Esophagus muscularis mucosa (tissue), 4 donors: ENCODE data around the gene MYO1C. TPM values are rescaled to one million over a fixed set of nuclear protein-coding genes. Genes with fewer than 3 reads are reported as not detected.

Source experiments
- DNase-seq: peaks from one replicate; pipeline ENCODE4 v3.0.0-alpha.2; 2017; ENCODE audit errors: extremely low spot score
- H3K27ac ChIP-seq, 4 donors: fragments of 200-600 bp; sonication (generic); replicated peaks in 1 of 4; 1 replicate in 3 of 4; 2 replicates in 1 of 4; pipeline ENCODE4 v1.5.1; 2016 to 2019; ENCODE audit warnings: mild to moderate bottlenecking in 1 of 4
- H3K27me3 ChIP-seq, 4 donors: fragments of 200-600 bp; sonication (generic); one replicate each; pipeline versions ENCODE4 v1.5.1 to v1.6.0; 2016 to 2019
- H3K36me3 ChIP-seq, 4 donors: fragments of 200-600 bp; sonication (generic); one replicate each; pipeline ENCODE4 v1.5.1; 2016 to 2019
- H3K4me1 ChIP-seq, 4 donors: fragments of 200-600 bp; sonication (generic); one replicate each; pipeline ENCODE4 v1.5.1; 2016 to 2019
- H3K4me3 ChIP-seq, 4 donors: fragments of 200-600 bp; sonication (generic); 1 replicate in 2 of 4; 2 replicates in 2 of 4; pipeline ENCODE4 v1.5.1; 2016 to 2019; ENCODE audit warnings: mild to moderate bottlenecking in 4 of 4, moderate library complexity in 1 of 4
- H3K9me3 ChIP-seq, 4 donors: fragments of 200-600 bp; sonication (generic); 1 replicate in 3 of 4; 2 replicates in 1 of 4; pipeline ENCODE4 v1.5.1; 2016 to 2019
- EP300 ChIP-seq: sonication (generic); formaldehyde crosslinking; IDR thresholded peaks from one replicate; pipeline ENCODE4 v1.6.1; 2017; ENCODE audit warnings: antibody characterized with exemption
- POLR2A ChIP-seq: fragments of 450-650 bp; IDR thresholded peaks from one replicate; pipeline ENCODE4 v1.6.1; 2017; ENCODE audit warnings: antibody characterized with exemption, moderate library complexity, mild to moderate bottlenecking, low read depth
- POLR2AphosphoS5 ChIP-seq, 2 donors: sonication (generic); formaldehyde crosslinking; IDR thresholded peaks; one replicate each; pipeline ENCODE4 v1.6.1; 2017; ENCODE audit warnings: antibody characterized with exemption in 2 of 2
- WGBS: methylation state at CpG from one replicate; pipeline ENCODE4 v1.1.5; 2018; 5-methylcytosine and 5-hydroxymethylcytosine counted together
- intact Hi-C: fragments of 100-400 bp; cut with DNase I; formaldehyde crosslinking; loops from one replicate; pipeline ENCODE4 v1.15.1; 2023
- total RNA-seq, 4 donors: library from RNA; depleted of rRNA; stranded (reverse); fragments of >200 nt; gene quantifications; one replicate each; pipeline versions ENCODE4 v1.1.0 to v1.2.1, GENCODE V29; 2016
- TF ChIP-seq, protein P1 (sequence below), 3 experiments: fragments of 200-600 bp in 2 of 3; fragments of 450-650 bp in 1 of 3; sonication (generic) in 2 of 3; IDR thresholded peaks; one replicate each; pipeline ENCODE4 v1.5.1; 2017 to 2019; ENCODE audit warnings: antibody characterized with exemption in 3 of 3, mild to moderate bottlenecking in 2 of 3, moderate library complexity in 1 of 3

Gene MYO1C
- total RNA-seq, 4 donors from 2014 or later: 248 to 444 (median 347) TPM

DNA sequence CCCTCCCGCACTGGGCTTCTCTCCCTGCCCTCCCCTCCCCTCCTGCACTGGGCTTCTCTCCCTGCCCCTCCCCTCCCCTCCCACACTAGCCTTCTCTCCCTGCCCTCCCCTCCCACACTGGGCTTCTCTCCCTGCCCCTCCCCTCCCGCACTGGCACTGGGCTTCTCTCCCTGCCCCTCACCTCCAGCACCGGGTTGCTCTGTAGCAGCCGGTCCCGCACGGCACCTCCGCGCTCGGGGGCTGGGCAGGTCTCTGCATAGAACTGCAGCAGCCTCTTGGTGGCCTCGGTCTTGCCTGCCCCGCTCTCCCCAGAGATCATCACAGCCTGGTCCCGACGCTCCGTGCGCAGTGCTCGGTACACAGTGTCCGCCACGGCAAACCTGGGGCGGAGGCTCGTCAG, 9.8 kb downstream of the MYO1C start:
- Histone ChIP-seq H3K9me3 (no peaks in the 10 kb centered on the region), H3K4me3 (peak overlapping the region in 1 of 4 donors; percentile 20), H3K27me3 (no peaks in the 10 kb centered on the region), H3K36me3 (peaks cover 47 to 66% (median 64%) of the 10 kb centered on the region in 4 donors), H3K27ac (peak overlapping the region; percentile 68 to 99 (median 96)), H3K4me1 (peaks cover 49 to 70% (median 61%) of the 10 kb centered on the region in 4 donors)
- intact Hi-C loops: no loop called here
- WGBS: 63% methylated on average over 20 of the region's 20 CpGs
- no peak for DNase-seq
- TF ChIP-seq EP300 (no peak), POLR2A (no peak), POLR2AphosphoS5 (IDR thresholded peaks at IDR 0.05) (no peak)
- TF ChIP-seq, protein P1, sequence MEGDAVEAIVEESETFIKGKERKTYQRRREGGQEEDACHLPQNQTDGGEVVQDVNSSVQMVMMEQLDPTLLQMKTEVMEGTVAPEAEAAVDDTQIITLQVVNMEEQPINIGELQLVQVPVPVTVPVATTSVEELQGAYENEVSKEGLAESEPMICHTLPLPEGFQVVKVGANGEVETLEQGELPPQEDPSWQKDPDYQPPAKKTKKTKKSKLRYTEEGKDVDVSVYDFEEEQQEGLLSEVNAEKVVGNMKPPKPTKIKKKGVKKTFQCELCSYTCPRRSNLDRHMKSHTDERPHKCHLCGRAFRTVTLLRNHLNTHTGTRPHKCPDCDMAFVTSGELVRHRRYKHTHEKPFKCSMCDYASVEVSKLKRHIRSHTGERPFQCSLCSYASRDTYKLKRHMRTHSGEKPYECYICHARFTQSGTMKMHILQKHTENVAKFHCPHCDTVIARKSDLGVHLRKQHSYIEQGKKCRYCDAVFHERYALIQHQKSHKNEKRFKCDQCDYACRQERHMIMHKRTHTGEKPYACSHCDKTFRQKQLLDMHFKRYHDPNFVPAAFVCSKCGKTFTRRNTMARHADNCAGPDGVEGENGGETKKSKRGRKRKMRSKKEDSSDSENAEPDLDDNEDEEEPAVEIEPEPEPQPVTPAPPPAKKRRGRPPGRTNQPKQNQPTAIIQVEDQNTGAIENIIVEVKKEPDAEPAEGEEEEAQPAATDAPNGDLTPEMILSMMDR (IDR thresholded peaks at IDR 0.05): no peak

DNA sequence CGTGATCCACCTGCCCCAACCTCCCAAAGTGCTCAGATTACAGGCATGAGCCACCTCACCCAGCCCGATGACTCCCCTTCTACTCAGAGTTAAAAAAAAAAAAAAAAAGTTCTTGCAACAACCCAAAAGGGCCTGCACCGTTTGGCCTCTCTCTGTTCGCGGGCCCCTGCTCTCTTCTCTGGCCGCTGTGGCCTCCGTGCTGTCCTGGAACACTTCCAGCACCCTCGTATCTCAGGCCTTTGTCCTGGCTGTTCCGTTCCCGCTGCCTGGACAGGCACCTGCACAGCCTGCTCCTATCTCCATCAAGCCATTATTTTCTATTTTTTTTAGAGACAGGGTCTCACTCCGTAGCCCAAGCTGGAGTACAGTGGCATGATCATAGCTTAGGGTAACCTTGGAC, 10.8 kb downstream of the MYO1C start:
- Histone ChIP-seq H3K27me3 (no peaks in the 10 kb centered on the region), H3K9me3 (no peaks in the 10 kb centered on the region), H3K4me1 (peaks cover 40 to 70% (median 58%) of the 10 kb centered on the region in 4 donors), H3K27ac (peak overlapping the region; percentile 40 to 99 (median 96)), H3K36me3 (peaks cover 56 to 76% (median 73%) of the 10 kb centered on the region in 4 donors), H3K4me3 (no peak overlapping the region)
- TF ChIP-seq, protein P1 (IDR thresholded peaks at IDR 0.05): no peak
- TF ChIP-seq POLR2A: no peak
- TF ChIP-seq POLR2AphosphoS5 (IDR thresholded peaks at IDR 0.05): no peak
- no peak for TF ChIP-seq EP300
- intact Hi-C loops: no loop called here
- 68% methylated on average over 11 of the region's 11 CpGs for whole genome bisulfite sequencing
- no peak for DNase-seq

DNA sequence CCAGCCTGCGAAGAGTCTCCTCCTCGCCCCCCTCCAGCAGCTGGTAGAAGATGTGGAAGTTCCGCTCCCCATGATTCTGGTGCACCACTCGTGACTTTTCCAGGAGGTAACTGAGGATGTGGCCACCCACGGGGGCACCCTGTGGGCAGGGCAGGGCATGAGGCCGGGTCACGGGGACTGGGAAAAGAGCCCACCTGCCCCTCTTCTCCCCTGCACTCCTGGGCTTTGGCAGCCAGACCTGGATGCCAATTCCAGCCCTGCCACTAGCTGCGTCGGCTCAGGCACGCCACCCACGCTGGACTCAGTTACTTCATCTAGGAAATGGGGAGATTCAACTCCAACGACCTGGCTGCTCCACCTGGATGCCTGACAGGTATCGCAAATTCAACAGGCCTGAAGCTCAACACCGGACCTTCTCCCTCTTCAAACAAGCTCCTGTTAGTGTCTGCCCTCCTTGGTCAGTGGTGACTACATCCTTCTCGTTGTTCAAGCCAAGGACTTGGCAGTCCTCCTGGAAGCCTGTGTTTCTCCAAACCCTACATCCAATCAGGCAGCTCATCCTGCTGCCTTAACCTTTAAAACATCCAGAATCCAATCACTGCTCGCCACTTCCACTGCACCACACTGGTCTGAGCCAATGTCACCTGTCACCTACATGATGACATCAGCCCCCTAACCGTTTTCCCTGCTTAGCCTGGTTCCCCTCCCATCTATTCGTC, 11.6 kb downstream of the MYO1C start:
- 65% methylated on average over 17 of the region's 18 CpGs for WGBS
- no peaks in the 10 kb centered on the region for H3K9me3 ChIP-seq
- TF ChIP-seq POLR2A (no peak), POLR2AphosphoS5 (IDR thresholded peaks at IDR 0.05) (peak in 1 of 2 donors; percentile 10)
- peaks cover 63 to 84% (median 81%) of the 10 kb centered on the region in 4 donors for H3K36me3 ChIP-seq
- DNase-seq: no peak
- peaks cover 35 to 70% (median 58%) of the 10 kb centered on the region in 4 donors for H3K4me1 ChIP-seq
- intact Hi-C loops: no loop called here
- H3K27me3 ChIP-seq: no peaks in the 10 kb centered on the region
- H3K4me3 ChIP-seq: no peak overlapping the region
- H3K27ac ChIP-seq: peak overlapping the region; percentile 20 to 99 (median 96)

DNA sequence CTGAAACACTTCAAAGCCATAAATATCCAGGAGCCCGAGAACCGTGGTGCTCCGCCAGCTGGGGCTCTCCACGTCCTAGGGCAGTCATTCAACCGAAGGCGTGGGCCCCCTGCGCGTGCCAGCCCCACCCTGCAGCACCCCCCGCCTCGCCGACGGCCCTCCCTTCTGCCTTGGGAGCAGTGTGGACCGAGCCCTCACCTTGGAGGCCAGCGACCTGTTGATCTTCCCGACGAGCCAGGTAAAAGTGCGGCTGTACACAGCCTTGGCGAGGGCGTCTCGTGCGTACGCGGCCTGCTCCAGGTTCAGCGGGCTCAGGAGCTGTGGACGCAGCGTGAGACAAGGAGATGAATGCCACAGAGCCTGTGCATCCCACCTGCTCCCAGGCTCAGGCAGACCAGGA, 14.1 kb downstream of the MYO1C start:
- peaks cover 70 to 100% (median 96%) of the 10 kb centered on the region in 4 donors for H3K36me3 ChIP-seq
- no peaks in the 10 kb centered on the region for H3K27me3 ChIP-seq
- DNase-seq: no peak
- H3K4me3 ChIP-seq: no peak overlapping the region
- H3K27ac ChIP-seq: no peak overlapping the region
- intact Hi-C loops: no loop called here
- H3K4me1 ChIP-seq: peaks cover 27 to 71% (median 50%) of the 10 kb centered on the region in 4 donors
- WGBS: 88% methylated on average over 25 of the region's 26 CpGs
- TF ChIP-seq POLR2AphosphoS5 (IDR thresholded peaks at IDR 0.05) (no peak), POLR2A (no peak), EP300 (no peak)
- TF ChIP-seq, protein P1 (IDR thresholded peaks at IDR 0.05): no peak
- no peaks in the 10 kb centered on the region for H3K9me3 ChIP-seq

DNA sequence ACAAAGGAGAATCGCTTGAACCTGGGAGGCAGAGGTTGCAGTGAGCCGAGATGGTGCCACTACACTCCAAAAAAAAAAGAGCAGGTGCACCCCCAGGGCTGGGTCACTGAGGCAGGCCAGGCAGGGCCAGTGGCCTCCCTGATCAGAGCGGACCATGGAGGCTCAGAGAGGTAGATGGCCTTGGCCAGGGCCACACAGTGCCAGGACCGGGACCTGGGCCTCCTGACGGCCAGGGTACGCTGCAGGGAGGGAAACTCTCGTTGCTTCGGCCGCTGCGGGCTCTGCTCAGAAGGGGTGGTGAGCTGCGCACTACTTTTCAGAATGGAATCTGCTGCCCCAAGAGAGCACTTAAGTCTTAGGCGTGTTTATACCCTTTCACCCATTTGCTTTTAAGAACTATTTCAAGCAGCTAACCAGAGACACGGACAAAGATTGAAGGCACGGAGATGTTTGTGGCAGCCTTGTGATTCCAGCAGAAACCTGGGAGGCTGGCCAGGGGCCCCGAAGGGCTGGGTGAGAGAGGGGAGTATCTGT, 17.1 kb downstream of the MYO1C start:
- Histone ChIP-seq H3K36me3 (peaks cover 71 to 100% (median 99%) of the 10 kb centered on the region in 4 donors), H3K4me1 (peaks cover 8 to 49% (median 26%) of the 10 kb centered on the region in 4 donors), H3K4me3 (no peak overlapping the region), H3K27ac (peak overlapping the region; percentile 1 to 66 (median 28)), H3K27me3 (no peaks in the 10 kb centered on the region), H3K9me3 (no peaks in the 10 kb centered on the region)
- no peak for DNase-seq
- intact Hi-C loops: no loop called here
- TF ChIP-seq POLR2AphosphoS5 (IDR thresholded peaks at IDR 0.05) (peak in 1 of 2 donors; percentile 8), EP300 (no peak)
- TF ChIP-seq, protein P1 (IDR thresholded peaks at IDR 0.05): no peak
- WGBS: 86% methylated on average over 14 of the region's 15 CpGs
